Chondrocyte (in vitro differentiated cells): ENCODE measurements around the gene MN1. TPM values are rescaled to one million over a fixed set of nuclear protein-coding genes. Genes with fewer than 3 reads are reported as not detected.
A peak's percentile ranks its signal among the peaks of the same experiment; 100 is the strongest.

ENCODE experiments used
- DNase-seq: peaks from one replicate; pipeline ENCODE4 v3.0.0; 2021; ENCODE audit warnings: mixed read lengths, low spot score
- H3K27ac Mint-ChIP-seq: one replicate; pipeline ENCODE4 v1.8.0; 2021; ENCODE audit warnings: mild to moderate bottlenecking, moderate library complexity, mixed read lengths; ENCODE audit not compliant: unreplicated experiment
- H3K27me3 Mint-ChIP-seq: 2 replicates; pipeline ENCODE4 v1.8.0; 2021; ENCODE audit warnings: low read depth, mixed read lengths
- H3K36me3 Mint-ChIP-seq: 2 replicates; pipeline ENCODE4 v1.8.0; 2021; ENCODE audit warnings: low read depth, mixed read lengths
- H3K4me1 Mint-ChIP-seq: 2 replicates; pipeline ENCODE4 v1.8.0; 2021; ENCODE audit warnings: low read depth, mild to moderate bottlenecking, mixed read lengths
- H3K4me3 Mint-ChIP-seq: one replicate; pipeline ENCODE4 v1.8.0; 2021; ENCODE audit warnings: mild to moderate bottlenecking, moderate library complexity, mixed read lengths; ENCODE audit not compliant: unreplicated experiment
- H3K9me3 Mint-ChIP-seq: 2 replicates; pipeline ENCODE4 v1.8.0; 2021; ENCODE audit warnings: low read depth, mixed read lengths
- total RNA-seq: library from RNA; stranded (reverse); gene quantifications from 3 replicates; pipeline ENCODE4 v1.2.1, GENCODE V29; 2021
- TF ChIP-seq, protein P1 (sequence below): fragments of 200-600 bp; sonication (generic); IDR thresholded peaks from 2 replicates; pipeline ENCODE4 v1.5.0; 2021; ENCODE audit warnings: antibody characterized with exemption, mild to moderate bottlenecking, moderate library complexity

Gene MN1
- total RNA-seq, 1 donor from 2014 or later: 119 TPM

DNA sequence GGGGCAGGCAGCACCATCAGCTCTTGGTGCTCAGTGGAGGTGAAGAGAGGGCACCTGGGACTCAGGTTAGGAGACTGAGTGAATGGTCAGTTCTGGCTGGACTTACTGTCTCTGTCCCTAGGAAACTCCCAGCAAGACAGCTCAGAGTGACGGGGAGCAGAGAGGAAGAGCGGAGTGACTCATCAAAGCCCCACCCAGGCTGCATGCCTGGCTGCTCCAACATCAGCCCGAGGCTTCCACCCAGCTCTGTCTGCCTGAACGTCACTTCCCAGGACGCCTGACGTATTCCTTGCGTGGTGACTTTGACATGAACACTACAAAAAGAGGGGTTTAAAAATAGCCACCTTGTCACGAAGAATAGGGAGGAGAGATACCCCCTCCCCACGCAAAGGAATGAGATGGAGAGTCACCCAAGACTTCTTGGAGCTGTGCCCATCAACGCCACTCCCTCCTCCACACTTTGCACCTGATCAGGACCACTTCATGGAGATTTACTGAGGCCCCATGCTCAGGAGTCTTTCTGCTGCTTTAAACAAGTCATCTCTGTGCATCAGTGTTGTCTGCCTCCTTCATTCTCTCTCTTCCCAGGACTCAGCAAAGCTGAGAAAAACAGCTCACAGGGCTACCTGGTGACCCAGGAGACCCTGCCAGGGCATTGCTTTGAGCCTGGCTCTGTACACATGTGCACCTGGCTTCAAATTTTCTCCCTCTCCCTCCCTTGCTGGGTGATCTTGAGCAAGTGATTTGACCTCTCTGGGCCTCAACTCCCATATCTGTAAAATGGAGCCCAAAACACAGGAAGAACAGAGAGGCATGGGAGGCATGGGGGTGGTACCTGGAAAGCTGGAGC, 83.1 kb downstream of the MN1 start:
- H3K27ac Mint-ChIP-seq: peak overlapping the region; percentile 91

DNA sequence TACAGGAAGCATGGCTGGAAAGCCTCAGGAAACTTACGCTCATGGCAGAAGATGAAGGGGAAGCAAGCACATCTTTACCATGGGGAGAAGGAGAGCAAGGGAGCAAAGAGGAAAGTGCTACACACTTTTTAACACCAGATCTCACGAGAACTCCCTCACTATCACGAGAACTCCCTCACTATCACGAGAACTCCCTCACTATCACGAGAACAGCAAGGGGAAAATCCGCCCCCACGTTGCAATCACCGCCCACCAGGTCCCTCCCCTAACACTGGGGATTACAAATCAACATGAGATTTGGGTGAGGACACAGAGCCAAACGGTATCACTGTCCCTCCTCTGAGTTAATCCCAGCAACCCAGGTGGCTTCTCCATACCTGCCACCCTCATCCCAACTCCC, 84.5 kb downstream of the MN1 start:
- no peaks in the 10 kb centered on the region for H3K36me3 Mint-ChIP-seq
- H3K4me3 Mint-ChIP-seq: no peak overlapping the region
- peak overlapping the region; percentile 23 for H3K27ac Mint-ChIP-seq
- no peak for DNase-seq
- no peaks in the 10 kb centered on the region for H3K27me3 Mint-ChIP-seq
- TF ChIP-seq, protein P1, sequence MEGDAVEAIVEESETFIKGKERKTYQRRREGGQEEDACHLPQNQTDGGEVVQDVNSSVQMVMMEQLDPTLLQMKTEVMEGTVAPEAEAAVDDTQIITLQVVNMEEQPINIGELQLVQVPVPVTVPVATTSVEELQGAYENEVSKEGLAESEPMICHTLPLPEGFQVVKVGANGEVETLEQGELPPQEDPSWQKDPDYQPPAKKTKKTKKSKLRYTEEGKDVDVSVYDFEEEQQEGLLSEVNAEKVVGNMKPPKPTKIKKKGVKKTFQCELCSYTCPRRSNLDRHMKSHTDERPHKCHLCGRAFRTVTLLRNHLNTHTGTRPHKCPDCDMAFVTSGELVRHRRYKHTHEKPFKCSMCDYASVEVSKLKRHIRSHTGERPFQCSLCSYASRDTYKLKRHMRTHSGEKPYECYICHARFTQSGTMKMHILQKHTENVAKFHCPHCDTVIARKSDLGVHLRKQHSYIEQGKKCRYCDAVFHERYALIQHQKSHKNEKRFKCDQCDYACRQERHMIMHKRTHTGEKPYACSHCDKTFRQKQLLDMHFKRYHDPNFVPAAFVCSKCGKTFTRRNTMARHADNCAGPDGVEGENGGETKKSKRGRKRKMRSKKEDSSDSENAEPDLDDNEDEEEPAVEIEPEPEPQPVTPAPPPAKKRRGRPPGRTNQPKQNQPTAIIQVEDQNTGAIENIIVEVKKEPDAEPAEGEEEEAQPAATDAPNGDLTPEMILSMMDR: no peak
- H3K9me3 Mint-ChIP-seq: peaks cover 4% of the 10 kb centered on the region
- H3K4me1 Mint-ChIP-seq: peaks cover 43% of the 10 kb centered on the region

More for the DNA sequence above, 83.1 kb downstream of the MN1 start:
- DNase-seq: no peak
- Mint-ChIP-seq H3K9me3 (peaks cover 4% of the 10 kb centered on the region), H3K36me3 (no peaks in the 10 kb centered on the region), H3K27me3 (no peaks in the 10 kb centered on the region), H3K4me3 (peak overlapping the region; percentile 35), H3K4me1 (peaks cover 45% of the 10 kb centered on the region)
- TF ChIP-seq, protein P1: no peak

- peaks cover 41% of the 10 kb centered on the region for H3K4me1 Mint-ChIP-seq
- TF ChIP-seq, protein P1: no peak
These were observed 85.5 kb downstream of the MN1 start for GRCh38 chr22:27716074-27716473.

DNA sequence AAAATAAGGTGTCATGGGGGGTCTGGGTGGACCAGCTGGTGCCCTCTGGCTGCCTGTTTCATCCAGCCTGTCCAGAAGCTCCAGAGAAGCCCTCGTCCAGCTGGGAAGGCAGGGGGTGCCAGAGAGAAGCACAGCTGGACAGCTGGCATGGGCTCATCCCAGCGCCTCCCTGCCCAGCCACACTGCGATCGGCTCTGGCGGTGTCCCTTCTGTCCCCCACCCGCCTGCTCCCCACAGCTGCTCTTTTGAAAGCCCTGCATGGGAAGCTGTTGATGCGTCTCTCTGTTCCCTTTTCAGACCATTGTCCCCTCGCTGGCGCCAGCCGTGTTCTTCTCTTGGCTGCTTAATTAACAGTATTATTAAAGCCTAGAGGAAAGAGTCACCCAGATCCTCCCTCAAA, 86.5 kb downstream of the MN1 start:
- DNase-seq: no peak
- no peak overlapping the region for H3K27ac Mint-ChIP-seq
- TF ChIP-seq, protein P1: peak; percentile 52
- H3K9me3 Mint-ChIP-seq: peaks cover 4% of the 10 kb centered on the region
- H3K4me1 Mint-ChIP-seq: peaks cover 35% of the 10 kb centered on the region
- no peaks in the 10 kb centered on the region for H3K27me3 Mint-ChIP-seq
- no peaks in the 10 kb centered on the region for H3K36me3 Mint-ChIP-seq
- H3K4me3 Mint-ChIP-seq: no peak overlapping the region

More at GRCh38 chr22:27716074-27716473, 85.5 kb downstream of the MN1 start:
- Mint-ChIP-seq H3K9me3 (peaks cover 4% of the 10 kb centered on the region), H3K27ac (no peak overlapping the region), H3K4me3 (no peak overlapping the region), H3K27me3 (no peaks in the 10 kb centered on the region), H3K36me3 (no peaks in the 10 kb centered on the region)
- no peak for DNase-seq

DNA sequence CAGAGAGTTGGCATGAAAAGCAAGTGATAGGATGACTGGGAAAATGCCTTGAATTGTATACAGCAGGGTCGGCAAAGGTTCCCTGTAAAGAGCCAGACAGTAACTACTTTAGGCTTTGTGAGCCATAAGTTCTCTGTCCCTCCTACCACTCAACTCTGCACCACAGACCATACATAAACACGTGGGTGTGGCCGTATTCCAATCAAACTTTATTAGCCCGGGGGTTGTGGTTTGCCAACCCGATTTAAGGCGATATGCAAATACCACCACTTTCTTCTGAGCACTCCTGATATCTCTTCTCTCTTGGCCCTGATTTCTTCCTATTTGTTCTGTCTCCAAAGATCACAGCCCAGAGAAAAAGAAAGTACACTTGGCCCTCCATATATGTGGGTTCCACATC, 87.5 kb downstream of the MN1 start:
- H3K4me3 Mint-ChIP-seq: no peak overlapping the region
- H3K36me3 Mint-ChIP-seq: no peaks in the 10 kb centered on the region
- H3K4me1 Mint-ChIP-seq: peaks cover 30% of the 10 kb centered on the region
- DNase-seq: no peak
- peaks cover 4% of the 10 kb centered on the region for H3K9me3 Mint-ChIP-seq
- no peak overlapping the region for H3K27ac Mint-ChIP-seq
- H3K27me3 Mint-ChIP-seq: no peaks in the 10 kb centered on the region
- TF ChIP-seq, protein P1: no peak
